Stimulated activated CD8-positive, alpha-beta memory T cell treated with anti-CD3 and anti-CD28 coated beads, Interleukin-4, amount 100 ng/mL, for 48 hours (primary cell): ENCODE data around the gene LDAH.

ENCODE experiments used
- DNase-seq: peaks from one replicate; pipeline ENCODE4 v3.0.0-alpha.2; 2020

Gene LDAH

GRCh38 chr2:20649976-20650375, 172.9 kb downstream of the LDAH start:
- DNase-seq: no peak

GRCh38 chr2:20649576-20649975, 173.3 kb downstream of the LDAH start:
- no peak for DNase-seq

GRCh38 chr2:20648831-20649230, 174.1 kb downstream of the LDAH start:
- no peak for DNase-seq

GRCh38 chr2:20648206-20648605, 174.7 kb downstream of the LDAH start:
- DNase-seq: no peak

GRCh38 chr2:20647738-20648137, 175.2 kb downstream of the LDAH start:
- no peak for DNase-seq

GRCh38 chr2:20647211-20647610, 175.7 kb downstream of the LDAH start:
- DNase-seq: no peak

- no peak for DNase-seq
These were observed 176.5 kb downstream of the LDAH start for GRCh38 chr2:20646446-20646845.

GRCh38 chr2:20645761-20646160, 177.1 kb downstream of the LDAH start:
- DNase-seq: no peak

- DNase-seq: no peak
These were observed 177.6 kb downstream of the LDAH start for GRCh38 chr2:20645301-20645701.

GRCh38 chr2:20643826-20644225, 179.1 kb downstream of the LDAH start:
- DNase-seq: no peak

GRCh38 chr2:20643060-20643459, 179.8 kb downstream of the LDAH start:
- DNase-seq: no peak

GRCh38 chr2:20642055-20642971, 180.6 kb downstream of the LDAH start:
- DNase-seq: peak; percentile 84

GRCh38 chr2:20641123-20641985, 181.5 kb downstream of the LDAH start:
- no peak for DNase-seq

GRCh38 chr2:20640411-20641122, 182.3 kb downstream of the LDAH start:
- no peak for DNase-seq

GRCh38 chr2:20638646-20639430, 184.1 kb downstream of the LDAH start:
- DNase-seq: no peak

- no peak for DNase-seq
These were observed 184.9 kb downstream of the LDAH start for GRCh38 chr2:20638014-20638413.

GRCh38 chr2:20637147-20637546, 185.8 kb downstream of the LDAH start:
- no peak for DNase-seq

- DNase-seq: peak; percentile 76
These were observed 187.0 kb downstream of the LDAH start for GRCh38 chr2:20635675-20636584.

- no peak for DNase-seq
These were observed 187.8 kb downstream of the LDAH start for GRCh38 chr2:20635113-20635510.

GRCh38 chr2:20634507-20635112, 188.3 kb downstream of the LDAH start:
- no peak for DNase-seq
